Measurements from ENCODE around the gene ITPK1.
A peak's percentile ranks its signal among the peaks of the same experiment; 100 is the strongest.

The ITPK1 gene

DNA sequence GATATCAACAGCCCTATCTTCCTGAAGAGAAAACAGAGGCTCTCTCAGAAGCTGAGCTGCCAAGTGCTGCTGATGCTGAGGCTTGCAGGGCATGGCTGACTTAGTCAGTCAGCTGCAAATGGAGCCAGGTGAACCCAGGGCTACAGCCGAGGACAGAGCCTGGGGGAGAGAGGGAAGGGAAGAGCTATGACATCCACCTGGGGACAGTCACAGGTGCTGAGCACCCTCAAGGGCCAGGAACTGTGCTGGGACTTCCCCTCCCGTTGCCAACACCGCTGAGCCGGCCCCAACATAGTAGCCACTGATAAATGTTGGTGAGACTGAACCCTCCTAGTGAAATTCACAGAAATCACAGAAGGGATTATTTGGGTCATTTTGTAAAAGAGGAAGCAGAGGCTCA, 199.5 kb downstream of the ITPK1 start:
- DNase-seq, result no peak

DNA sequence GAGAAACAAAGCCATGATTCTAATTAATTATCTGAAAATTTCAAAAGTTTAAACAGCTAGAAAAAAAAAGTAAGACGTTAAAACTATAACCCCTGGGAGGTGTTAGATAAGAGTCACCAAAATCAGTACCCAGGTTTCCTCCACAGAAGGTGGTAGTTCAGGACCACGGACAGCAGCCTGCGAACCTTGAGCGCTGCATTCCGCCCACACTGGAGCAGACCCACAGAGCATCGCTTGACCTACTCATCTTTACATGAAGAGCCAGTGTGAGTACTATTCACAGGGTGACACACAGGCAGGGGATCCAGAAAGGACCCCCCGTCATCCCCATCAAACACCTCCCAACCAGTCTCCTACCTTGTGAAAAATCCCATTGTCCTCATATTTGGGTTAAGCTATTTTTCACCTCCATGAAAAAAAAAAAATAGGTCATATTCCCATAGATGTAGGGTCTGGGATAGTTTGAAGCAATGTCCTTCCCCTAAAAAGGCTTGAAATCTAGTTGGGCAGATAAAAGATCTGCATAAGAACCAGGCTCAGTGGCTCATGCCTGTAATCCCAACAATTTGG, 201.6 kb downstream of the ITPK1 start:
- peak in 1 of 2 donors; percentile 48 for DNase-seq

DNA sequence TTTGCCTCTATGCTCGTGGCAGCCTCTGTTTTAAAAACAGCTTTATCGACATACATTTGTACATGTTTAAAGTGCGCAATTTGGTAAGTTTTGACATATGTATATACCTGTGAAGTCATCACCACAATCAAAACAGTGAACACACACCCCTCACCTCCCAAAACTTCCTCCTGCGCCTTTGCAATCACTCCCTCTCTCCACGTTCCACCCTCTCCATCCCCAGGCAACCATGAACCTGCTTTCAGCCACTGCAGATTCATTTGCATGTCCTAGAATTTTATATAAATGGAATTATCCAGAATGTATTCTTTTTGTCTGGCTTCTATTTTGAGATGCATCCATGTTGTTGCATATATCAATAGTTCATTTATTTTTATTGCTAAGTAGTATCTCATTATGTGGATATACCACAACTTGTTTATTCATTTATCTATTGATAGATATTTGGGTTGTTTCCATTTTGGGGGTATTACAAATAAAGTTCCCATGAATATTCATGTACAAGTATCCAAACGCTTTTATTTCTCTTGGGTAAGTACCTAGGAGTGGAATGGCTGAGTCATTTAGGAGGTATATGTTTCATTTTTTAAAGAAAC, 208.3 kb downstream of the ITPK1 start:
- no peak for DNase-seq

DNA sequence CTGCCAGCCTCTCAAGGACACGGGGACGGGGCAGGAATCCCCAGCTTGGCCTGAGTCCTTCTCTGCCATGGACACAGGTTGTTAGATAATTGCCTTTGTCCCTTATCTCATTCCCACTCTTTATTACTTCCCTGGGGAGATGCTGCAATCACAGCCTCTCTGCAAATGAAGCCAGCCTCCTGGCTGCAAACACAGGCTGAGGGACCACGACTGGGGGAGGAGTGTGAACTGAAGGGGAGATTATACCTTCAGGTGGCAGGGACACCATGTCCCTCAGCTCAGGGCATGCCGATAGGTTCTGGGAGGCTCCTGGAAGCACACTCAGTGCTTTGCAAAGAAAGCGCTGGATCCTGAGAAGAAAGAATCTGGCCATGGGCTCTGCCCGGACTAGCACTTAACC, 208.9 kb downstream of the ITPK1 start:
- DNase-seq, result no peak

DNA sequence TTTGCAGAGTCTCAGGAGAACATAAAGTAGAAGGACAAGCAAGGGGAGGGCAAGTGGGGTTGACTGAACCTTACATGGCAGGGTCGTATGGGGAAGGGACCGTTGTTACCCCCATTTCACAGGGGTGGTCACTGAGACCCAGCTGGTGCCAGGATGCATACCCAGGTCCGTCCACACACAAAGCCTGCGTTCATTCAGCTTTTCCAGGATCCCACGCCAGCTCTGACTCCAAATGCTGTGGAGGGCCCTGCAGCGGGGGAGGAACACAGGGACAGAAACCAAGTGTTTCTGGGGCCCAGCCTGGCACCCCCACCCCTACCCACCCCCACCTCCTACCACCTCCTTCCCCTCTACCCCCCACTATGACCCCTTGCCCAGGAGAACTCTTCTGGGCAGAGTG, 209.3 kb downstream of the ITPK1 start:
- no peak for DNase-seq

DNA sequence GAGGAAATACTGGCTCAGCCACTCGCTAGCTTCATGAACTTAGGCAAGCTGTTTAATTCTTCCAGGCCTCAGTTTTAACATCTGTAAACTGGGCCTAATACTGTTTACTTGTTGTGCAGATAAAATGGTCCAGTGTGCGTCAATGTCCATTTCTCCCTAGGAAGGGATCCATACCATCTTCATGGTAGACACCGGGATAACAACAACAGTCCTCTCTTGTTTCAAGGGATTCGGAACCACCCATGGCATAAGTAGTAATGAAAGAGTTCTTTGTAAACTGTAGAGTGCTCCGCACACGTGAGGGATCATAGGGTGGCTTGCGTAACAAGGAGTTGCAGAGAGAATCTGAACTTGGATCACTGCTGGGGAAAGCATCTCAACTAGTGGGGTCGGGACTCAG, 210.1 kb downstream of the ITPK1 start:
- no peak for DNase-seq

DNA sequence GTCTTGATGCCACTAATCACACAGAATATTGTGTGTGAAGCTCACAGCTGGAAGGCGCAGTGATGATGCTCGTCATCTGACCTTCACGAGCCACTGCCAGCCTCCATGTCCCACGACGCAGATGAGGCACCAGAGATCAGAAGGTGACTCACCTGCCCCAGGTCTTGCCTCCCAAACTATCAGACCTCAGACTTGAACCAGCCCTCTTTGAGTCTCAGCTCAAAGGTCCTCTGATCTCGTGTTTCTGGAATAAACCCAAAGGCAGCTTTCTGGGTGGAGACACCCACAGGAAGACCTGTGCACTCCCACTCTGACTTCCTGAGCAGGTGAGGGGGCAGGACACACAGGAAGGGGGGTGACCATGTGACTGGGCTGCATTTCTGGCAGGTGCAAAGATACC, 212.4 kb downstream of the ITPK1 start:
- no peak for DNase-seq

DNA sequence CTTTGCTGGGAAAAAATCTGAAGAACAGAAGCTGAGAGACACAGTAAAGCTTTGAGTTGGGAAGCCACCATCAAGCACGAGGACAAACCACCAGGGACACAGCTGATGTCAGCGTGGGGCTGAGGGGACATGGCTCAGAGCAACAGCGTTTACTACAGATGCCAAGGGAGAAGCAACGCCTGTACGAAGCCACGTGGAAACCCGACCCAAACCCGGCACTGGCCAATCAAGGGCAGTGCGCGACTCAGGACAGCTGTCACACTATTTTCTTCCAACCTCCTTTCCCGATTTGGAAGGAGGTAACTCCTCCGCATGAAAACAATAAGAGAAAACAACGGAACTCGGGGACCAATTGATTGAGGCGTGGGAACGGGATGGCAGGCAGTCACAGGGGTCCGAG, 213.0 kb downstream of the ITPK1 start:
- no peak for DNase-seq

DNA sequence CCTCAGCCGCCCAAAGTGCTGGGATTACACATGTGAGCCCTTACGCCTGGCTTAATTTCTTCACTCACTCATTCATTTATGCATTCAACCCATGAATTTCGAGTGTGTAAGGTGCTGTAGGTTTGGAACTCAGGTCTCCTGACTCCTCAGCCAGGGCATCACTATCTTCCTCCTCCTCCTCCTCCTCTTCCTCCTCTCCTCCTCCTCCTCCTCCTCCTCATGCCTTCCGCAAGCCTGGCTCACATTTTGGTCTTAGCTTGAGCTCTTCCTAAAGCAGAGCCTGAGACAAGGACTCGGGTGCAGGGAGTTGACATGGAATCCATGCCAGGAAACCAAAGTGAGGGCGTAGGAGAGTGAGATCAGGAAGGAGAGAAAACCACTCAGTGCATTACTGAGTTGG, 213.5 kb downstream of the ITPK1 start:
- no peak for DNase-seq

DNA sequence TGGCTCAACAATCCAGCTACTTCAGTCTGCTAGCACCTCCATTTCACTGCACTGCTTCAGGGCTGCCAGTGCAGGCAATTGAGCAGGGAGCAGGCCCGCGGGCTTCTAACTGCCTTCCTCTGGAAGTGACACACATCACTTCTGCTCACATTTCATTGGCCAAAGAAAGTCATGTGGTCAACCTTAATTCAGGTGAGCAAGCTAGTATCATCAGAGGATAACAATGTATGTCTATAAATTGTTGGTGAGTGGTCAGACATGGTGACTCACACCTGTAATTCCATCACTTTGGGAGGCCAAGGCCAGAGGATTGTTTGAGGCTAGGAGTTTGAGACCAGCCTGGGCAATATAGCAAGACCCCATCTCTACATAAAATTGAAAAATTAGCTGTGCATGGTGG, 215.1 kb downstream of the ITPK1 start:
- no peak for DNase-seq

DNA sequence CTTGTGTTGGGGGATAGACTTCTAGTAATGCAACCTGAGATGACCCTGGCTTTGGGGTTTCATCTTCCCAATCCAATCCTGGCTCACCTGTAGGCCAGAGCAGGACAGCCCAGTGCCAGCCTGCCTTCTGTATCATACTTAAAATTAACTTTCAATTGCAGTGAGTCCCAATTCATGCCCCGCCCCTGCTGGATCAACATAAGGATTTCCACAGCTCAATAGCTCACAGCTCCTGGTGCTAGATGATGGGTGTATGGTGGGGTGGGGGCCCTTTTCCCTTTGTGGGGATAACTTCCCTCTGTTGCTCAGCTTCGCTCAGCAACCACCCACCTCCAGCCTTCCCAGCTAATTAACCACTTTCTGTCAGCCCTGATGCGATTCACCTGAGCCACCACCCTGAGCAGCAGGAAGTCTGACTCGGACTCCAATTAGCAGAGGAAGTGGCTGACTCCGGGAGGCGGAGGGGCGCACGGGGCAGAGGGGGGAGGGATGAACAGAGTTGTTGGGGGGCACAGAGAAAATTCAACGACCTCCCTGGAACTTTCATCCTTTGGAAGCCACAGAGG, 217.1 kb downstream of the ITPK1 start:
- DNase-seq, result no peak

DNA sequence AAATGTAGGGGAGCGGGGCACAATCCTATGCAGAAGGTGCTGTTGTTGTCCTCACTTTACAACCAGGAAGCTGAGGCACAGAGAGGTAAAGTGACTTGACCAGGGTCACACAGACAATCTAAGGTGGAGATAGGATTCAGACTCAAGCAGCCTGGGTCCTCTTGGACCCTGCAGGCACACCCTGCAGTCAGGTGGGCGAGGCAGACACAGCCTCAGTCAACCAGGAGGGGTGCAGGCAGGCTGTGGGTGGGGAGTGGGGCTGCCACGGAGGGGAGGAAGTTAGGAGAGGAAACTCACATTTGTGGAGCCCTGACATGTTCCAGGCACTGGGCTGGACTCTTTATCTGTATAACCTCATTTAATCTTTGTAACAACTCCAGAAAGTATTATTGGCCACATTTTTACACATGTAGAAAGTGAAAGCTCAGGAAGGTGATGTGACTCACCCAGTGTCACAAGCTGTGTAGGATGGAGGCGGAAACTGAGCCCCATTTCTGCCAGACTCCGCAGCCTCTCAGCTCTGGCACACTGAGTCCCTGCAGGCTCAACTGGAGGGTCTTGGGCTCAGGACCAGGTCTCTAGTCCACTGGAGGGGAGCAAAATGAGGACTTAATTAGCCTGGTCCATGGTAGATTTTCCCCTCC, 217.7 kb downstream of the ITPK1 start:
- DNase-seq, result peak; percentile 17 to 42

DNA sequence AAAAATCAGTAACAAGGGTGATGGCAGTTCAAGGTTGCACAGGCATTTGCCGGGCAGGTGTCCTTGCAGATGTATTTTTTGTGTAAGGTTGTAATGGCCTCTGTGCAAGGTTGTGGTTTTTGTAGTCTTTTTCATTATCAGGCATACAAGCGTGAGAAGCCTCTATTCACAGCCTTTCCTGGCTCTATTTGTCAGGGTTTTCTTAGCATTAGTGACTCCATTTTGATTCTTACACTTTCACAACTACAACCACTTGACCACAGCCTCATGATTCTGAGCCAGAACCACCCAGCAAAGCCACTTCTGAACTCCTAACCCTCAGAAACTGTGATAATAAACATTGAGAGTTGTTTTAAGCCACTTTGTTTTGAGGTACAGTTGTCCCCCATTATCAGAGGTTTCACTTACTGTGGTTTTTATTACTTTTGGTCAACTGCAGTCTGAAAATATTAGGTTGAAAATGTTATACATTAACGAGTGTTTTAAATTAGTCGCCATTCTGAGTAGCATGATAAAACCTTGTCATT, 220.3 kb downstream of the ITPK1 start:
- no peak for DNase-seq

DNA sequence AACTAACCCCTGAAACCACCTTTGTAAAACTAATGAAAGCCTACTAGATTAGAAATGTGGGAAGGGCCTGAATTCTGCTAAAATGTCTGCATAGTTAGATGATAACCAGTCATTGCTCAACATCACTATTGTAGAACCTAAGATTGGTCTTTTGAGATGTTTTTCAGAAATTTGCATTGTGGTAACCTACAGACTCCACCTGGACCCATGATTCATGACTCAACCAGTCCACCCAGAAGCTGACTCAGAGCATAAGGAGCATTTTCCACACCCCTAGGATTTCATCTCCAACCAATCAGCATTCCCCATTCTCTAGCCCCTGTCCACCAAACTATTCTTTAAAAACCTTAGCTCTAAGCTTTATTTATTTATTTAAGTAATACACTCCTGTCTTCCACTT, 223.1 kb downstream of the ITPK1 start:
- DNase-seq, result no peak

DNA sequence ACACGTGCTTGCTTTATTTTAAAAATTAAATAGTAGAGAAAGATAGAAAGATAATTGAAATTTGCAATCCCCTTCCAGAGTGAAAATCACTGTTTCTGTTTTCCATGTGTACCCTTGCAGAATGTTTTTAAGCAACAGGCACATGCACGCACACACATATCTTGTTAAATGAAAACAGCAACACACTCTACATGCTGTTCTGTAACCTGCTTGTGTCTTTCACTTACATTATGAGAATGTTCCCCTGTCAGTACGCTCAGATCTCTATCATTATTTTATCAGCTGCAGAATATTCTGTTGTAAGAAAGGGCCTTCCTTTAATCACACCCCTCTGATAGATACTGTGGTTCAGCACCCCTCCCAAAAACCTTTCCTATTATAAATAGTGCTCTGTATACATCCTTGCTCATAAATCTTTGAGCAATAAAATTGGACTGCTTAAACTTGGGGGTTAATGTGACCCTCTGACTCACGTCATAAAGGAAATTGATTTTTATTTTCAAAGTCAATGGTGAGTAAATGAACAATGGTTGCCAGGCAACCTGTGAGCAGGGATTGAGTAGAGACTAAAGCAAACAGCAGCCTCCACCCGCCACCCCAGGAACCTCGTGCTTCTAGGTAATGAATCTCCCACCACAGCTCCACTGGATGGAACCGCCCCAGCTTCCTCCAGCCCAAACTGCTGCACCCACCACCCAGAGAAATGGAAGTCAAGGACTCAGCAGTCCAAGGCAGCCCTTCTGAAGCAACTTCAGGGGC, 224.7 kb downstream of the ITPK1 start:
- peak; percentile 6 to 18 for DNase-seq

DNA sequence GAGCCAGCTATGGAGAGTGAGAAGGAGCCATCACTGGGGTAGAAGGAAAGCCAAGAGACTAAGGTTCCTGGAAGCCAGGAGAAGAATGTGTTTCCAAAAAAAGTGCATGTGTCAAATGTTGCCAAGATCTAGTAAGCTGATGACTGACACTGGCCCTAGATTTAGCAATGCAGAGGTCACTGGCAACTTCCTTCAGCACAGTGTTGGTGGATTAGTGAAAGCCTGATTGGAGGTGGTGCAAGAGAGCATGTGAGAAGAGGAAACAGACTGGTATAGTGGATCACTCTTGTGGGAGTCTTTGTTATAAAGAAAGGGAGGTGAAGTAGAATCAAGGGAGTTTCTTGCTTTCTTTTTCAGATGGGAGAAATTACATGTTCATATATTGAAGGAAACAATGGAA, 226.8 kb downstream of the ITPK1 start:
- DNase-seq, result peak; percentile 92

DNA sequence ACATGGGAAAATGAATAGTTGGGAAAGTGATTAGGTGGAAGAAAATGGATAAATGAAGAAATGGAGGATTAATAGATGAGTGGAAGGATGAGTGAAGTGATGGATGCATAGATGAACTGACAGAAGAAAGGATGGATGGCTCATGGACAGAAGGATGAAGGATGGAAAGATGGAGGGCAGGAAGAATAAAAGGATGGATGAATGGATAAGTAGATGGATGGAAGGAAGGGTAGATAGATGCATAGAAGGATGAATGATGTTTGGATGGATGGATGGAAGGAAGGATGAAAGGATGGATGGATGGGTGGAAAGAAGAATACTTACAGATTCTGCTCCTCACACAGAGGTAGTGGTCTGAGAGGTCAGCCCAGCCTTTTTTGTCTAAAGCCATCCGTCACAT, 228.6 kb downstream of the ITPK1 start:
- DNase-seq, result no peak
